Epithelial cell of alveolus of lung (primary cell): Measurements from ENCODE around the gene CSAG1. TPM values are rescaled to one million over a fixed set of nuclear protein-coding genes. Genes with fewer than 3 reads are reported as not detected.

ENCODE experiments used
- total RNA-seq: library from RNA; depleted of rRNA; stranded (reverse); fragments of >200 nt; gene quantifications from 2 replicates; pipeline ENCODE4 v1.2.1, GENCODE V29; 2015

Gene CSAG1
- not detected in 2 replicates for total RNA-seq

GRCh38 chrX:152733261-152733975 lies at the start of gene CSAG1, which contains the start of gene MAGEA12:
CSAG1 (minus strand) TSS chrX:152733721; CDS start chrX:152732460, 1,261 bp downstream.
MAGEA12 (plus strand) TSS chrX:152733757; CDS start chrX:152736162, 2,405 bp downstream.

DNA sequence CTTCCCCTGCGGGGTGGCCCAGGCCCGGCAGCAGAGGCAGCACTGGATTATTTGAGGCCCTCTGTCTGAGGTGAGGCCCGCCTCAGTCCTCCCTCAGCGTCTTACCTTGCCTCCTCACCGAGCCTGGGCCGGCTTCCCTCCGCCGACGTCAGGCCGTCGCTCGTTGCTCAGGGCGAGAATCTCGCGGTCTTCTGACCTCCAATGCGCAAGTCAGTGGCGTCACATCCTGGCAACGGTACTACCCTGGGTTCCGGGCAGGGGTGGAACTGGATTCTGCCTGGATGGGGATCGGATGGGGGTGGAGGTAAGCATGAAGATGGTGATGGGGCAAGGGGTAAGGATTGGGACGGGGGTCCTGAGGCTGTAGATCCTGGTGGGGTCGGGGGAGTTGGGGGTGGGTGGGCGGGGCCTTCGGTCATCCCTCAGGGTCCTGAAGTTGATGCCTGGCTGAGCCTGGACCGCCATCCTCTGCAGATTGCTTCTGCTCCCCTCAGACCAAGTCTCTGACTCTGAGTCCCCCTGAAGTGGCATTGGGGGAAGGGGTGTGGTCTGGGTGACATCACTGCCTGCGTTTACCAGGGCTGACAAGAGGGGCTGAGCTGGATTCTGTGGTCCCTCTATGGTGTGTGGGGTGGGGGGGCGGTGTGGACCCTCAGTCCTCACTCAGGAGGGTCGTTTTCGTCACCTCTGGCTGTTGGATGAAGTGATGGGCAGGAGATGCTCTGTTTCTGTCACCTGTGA lies 36.2 kb upstream of the CSAG1 start, which contains the start of gene MAGEA6:
MAGEA6 (minus strand) TSS at position 141 of the 741 bp plus-strand sequence. CDS start 2,039 bp downstream, outside the sequence.

GRCh38 chrX:152758918-152759317 lies 25.4 kb upstream of the CSAG1 start, which contains the start of gene CSAG3:
CSAG3 (plus strand) TSS chrX:152759218.

DNA sequence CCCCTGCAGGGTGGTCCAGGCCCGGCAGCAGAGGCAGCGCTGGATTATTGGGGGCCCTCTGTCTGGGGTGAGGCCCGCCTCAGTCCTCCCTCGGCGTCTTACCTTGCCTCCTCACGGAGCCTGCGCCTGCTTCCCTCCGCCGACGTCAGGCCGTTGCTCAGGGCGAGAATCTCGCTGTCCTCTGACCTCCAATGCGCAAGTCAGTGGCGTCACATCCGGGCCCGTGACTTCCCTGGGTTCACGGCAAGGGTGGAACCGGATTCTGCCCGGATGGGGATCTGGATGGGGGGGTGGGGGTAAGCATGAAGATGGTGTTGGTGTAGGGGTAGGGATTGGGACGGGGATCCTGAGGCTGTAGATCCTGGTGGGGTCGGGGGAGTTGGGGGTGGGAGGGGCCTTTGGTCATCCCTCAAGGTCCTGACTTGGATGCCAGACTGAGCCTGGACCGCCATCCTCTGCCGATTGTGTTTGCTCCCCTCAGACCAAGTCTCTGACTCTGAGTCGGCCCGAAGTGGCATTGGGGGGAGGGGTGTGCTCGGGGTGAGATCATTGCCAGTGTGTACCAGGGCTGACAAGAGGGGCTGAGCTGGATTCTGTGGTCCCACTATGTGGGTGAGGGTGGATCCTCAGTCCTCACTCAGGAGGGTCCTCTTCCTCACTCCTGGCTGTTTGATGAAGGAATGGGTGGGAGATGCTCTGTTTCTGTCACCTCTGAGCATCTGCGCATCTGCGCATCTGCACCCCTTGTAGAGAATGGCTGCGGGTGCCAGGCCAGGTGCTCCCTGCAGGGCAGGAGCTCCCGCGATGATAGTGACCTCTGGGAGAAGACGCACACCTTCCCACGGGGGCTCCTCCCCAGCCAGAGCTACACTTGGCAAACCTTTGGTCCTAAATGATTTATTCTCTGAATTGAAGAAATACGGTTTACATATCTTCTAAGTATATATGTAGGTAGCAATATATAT lies 20.4 kb upstream of the CSAG1 start, which contains the start of gene MAGEA2:
MAGEA2 (minus strand) TSS at position 157 of the 965 bp plus-strand sequence. CDS start 2,479 bp downstream, outside the sequence.

GRCh38 chrX:152713815-152714787 lies 19.4 kb downstream of the CSAG1 start, which contains the start of gene MAGEA2B:
MAGEA2B (plus strand) TSS chrX:152714628; CDS start chrX:152717107, 2,479 bp downstream.

GRCh38 chrX:152709173-152709572 lies 24.3 kb downstream of the CSAG1 start, which contains the start of gene CSAG2:
CSAG2 (minus strand) TSS chrX:152709273; CDS start chrX:152709112, 161 bp downstream.

GRCh38 chrX:152697952-152698931 lies 35.3 kb downstream of the CSAG1 start, which contains the start of gene MAGEA3:
MAGEA3 (plus strand) TSS chrX:152698794; CDS start chrX:152700833, 2,039 bp downstream.

Other genes starting within 250 kb of the CSAG1 start
- 0.26 TPM in 1 of 2 replicates, not detected in the other for gene GABRQ, start 95.8 kb downstream of the CSAG1 start, total RNA-seq
- not detected in 2 replicates for gene MAGEA3, start 34.9 kb downstream of the CSAG1 start, total RNA-seq
- gene CSAG2, start 24.4 kb downstream of the CSAG1 start, total RNA-seq: not detected in 2 replicates
- not detected in 2 replicates for gene MAGEA2B, start 19.1 kb downstream of the CSAG1 start, total RNA-seq
- gene MAGEA12, start within 50 bp of the CSAG1 start, total RNA-seq: not detected in 2 replicates
- not detected in 2 replicates for gene MAGEA2, start 20.1 kb upstream of the CSAG1 start, total RNA-seq
- not detected in 2 replicates for gene CSAG3, start 25.5 kb upstream of the CSAG1 start, total RNA-seq
- not detected in 2 replicates for gene MAGEA6, start 36.0 kb upstream of the CSAG1 start, total RNA-seq
- 30.1 and 57.1 TPM in 2 replicates for gene CETN2, start 97.0 kb upstream of the CSAG1 start, total RNA-seq
- 13.0 and 35.0 TPM in 2 replicates for gene NSDHL, start 97.3 kb upstream of the CSAG1 start, total RNA-seq
- 1.5 and 4.0 TPM in 2 replicates for gene ZNF185, start 164.3 kb upstream of the CSAG1 start, total RNA-seq